Measurements from ENCODE around the gene EIF4G1. TPM values are rescaled to one million over a fixed set of nuclear protein-coding genes. Genes with fewer than 3 reads are reported as not detected.

EIF4G1 gene
- total RNA-seq, 6 donors from 2014 or later = 278 to 408 (median 326) TPM

GRCh38 chr3:184373422-184373821, 59.0 kb downstream of the EIF4G1 start:
- H3K4me1 ChIP-seq = peaks cover 8 to 16% (median 10%) of the 10 kb centered on the region in 4 donors
- no peaks in the 10 kb centered on the region for H3K9me3 ChIP-seq
- ATAC-seq (ENCODE audit: low FRiP score in 2 of 2) = peak in 1 of 2 donors; percentile 88
- no peak for DNase-seq
- 76 to 82% methylated on average over 5 to 6 of the region's 6 CpGs for WGBS, 2 donors
- H3K27me3 ChIP-seq = no peaks in the 10 kb centered on the region
- H3K36me3 ChIP-seq = peaks cover 0 to 13% (median 4%) of the 10 kb centered on the region in 4 donors
- no peak overlapping the region for H3K27ac ChIP-seq
- H3K4me3 ChIP-seq = no peak overlapping the region
- TF ChIP-seq, protein P1, sequence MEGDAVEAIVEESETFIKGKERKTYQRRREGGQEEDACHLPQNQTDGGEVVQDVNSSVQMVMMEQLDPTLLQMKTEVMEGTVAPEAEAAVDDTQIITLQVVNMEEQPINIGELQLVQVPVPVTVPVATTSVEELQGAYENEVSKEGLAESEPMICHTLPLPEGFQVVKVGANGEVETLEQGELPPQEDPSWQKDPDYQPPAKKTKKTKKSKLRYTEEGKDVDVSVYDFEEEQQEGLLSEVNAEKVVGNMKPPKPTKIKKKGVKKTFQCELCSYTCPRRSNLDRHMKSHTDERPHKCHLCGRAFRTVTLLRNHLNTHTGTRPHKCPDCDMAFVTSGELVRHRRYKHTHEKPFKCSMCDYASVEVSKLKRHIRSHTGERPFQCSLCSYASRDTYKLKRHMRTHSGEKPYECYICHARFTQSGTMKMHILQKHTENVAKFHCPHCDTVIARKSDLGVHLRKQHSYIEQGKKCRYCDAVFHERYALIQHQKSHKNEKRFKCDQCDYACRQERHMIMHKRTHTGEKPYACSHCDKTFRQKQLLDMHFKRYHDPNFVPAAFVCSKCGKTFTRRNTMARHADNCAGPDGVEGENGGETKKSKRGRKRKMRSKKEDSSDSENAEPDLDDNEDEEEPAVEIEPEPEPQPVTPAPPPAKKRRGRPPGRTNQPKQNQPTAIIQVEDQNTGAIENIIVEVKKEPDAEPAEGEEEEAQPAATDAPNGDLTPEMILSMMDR (IDR thresholded peaks at IDR 0.05) = no peak
- TF ChIP-seq POLR2A (IDR thresholded peaks at IDR 0.05) (no peak), POLR2AphosphoS5 (IDR thresholded peaks at IDR 0.05) (no peak), EP300 (IDR thresholded peaks at IDR 0.05) (no peak)

- Histone ChIP-seq H3K27me3 (peaks cover 0 to 14% (median 9%) of the 10 kb centered on the region in 4 donors), H3K27ac (no peak overlapping the region), H3K4me1 (peaks cover 9 to 26% (median 16%) of the 10 kb centered on the region in 4 donors), H3K4me3 (no peak overlapping the region), H3K36me3 (no peaks in the 10 kb centered on the region), H3K9me3 (no peaks in the 10 kb centered on the region)
- DNase-seq (no peak), ATAC-seq (ENCODE audit: low FRiP score in 2 of 2) (no peak)
- TF ChIP-seq POLR2A (IDR thresholded peaks at IDR 0.05) (no peak), EP300 (IDR thresholded peaks at IDR 0.05) (no peak), POLR2AphosphoS5 (IDR thresholded peaks at IDR 0.05) (no peak)
- TF ChIP-seq, protein P1 (IDR thresholded peaks at IDR 0.05) = no peak
- WGBS, 2 donors = 79 to 82% methylated on average over 12 of the region's 12 CpGs
These were observed 61.5 kb downstream of the EIF4G1 start for GRCh38 chr3:184375747-184376461.

DNA sequence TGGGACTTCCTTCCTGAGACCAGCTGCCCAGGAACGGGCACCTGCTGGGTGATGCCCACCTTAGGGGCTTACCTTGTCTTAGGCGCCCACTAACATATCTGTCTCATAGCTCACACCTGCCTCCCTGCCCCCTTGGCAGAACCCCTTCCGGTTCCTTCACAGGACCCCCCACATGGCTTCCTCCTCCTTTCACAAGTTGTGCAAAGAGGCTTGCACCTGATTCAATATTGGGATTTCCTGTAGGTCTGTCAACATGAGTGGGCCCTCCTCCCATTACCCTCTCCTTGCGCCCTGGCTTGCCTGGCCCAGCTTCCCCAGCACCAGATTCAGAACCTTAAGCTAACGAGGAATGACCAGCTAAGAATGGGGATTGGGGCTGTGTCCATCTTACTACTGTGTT, 63.0 kb downstream of the EIF4G1 start:
- 63 to 69% methylated on average over 5 of the region's 5 CpGs for WGBS, 2 donors
- Histone ChIP-seq H3K36me3 (no peaks in the 10 kb centered on the region), H3K9me3 (no peaks in the 10 kb centered on the region), H3K27me3 (peaks cover 0 to 25% (median 15%) of the 10 kb centered on the region in 4 donors), H3K27ac (no peak overlapping the region), H3K4me1 (peaks cover 13 to 28% (median 18%) of the 10 kb centered on the region in 4 donors), H3K4me3 (no peak overlapping the region)
- ATAC-seq (ENCODE audit: low FRiP score in 2 of 2) (no peak), DNase-seq (no peak)
- TF ChIP-seq EP300 (IDR thresholded peaks at IDR 0.05) (no peak), POLR2AphosphoS5 (IDR thresholded peaks at IDR 0.05) (no peak), POLR2A (IDR thresholded peaks at IDR 0.05) (no peak)
- TF ChIP-seq, protein P1 (IDR thresholded peaks at IDR 0.05) = no peak

DNA sequence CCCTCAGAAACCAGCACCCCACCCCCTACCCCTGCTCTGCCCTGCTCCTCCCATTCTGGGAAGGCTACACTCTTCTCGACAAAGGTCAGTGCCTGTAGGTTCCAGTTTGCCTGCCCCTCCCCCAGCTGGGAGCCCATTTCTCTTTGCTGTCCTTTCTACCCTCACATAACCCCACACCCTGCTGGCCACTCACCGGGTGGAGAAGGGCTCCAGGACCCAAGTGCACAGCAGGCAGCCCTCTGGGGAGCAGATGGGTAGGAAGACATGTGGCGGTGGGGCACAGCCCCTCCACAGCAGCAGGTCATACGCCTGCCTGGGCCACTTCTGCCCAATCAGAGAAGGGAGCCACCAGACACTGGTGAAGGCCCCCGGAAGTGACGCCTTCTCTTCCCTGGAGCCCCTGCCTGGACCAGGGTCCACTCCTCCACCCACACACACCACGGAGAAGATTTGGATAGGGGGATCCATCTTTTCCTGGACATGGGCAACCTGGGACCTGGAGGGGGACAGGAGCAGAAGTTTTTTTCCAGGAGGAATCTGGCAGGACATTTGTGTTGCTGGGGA, 63.6 kb downstream of the EIF4G1 start, which contains the start of gene THPO:
Gene THPO, minus strand, starts transcription at position 326 of the 564 bp plus-strand sequence. CDS start 1,948 bp downstream, outside the sequence.
- Histone ChIP-seq H3K36me3 (no peaks in the 10 kb centered on the region), H3K27ac (peak within 1 kb of the TSS in 2 of 4 donors; percentile 57 to 73), H3K4me3 (no peak within 1 kb of the TSS), H3K27me3 (peaks cover 0 to 25% (median 15%) of the 10 kb centered on the region in 4 donors), H3K4me1 (peaks cover 13 to 28% (median 18%) of the 10 kb centered on the region in 4 donors), H3K9me3 (no peaks in the 10 kb centered on the region)
- WGBS, 2 donors = 70 to 71% methylated on average over 7 of the region's 7 CpGs
- no peak for ATAC-seq (ENCODE audit: low FRiP score in 2 of 2)
- TF ChIP-seq POLR2AphosphoS5 (IDR thresholded peaks at IDR 0.05) = no peak
- no peak for TF ChIP-seq POLR2A (IDR thresholded peaks at IDR 0.05)
- TF ChIP-seq, protein P1 (IDR thresholded peaks at IDR 0.05) = no peak
- peak in 1 of 4 donors; percentile 5 for TF ChIP-seq EP300 (IDR thresholded peaks at IDR 0.05)
- peak in 1 of 2 donors; percentile 51 for DNase-seq
